ENCODE results near the gene TRIM23. TPM values are rescaled to one million over a fixed set of nuclear protein-coding genes. Genes with fewer than 3 reads are reported as not detected.

Gene TRIM23
- total RNA-seq, 1 donor = 31.5 TPM

DNA sequence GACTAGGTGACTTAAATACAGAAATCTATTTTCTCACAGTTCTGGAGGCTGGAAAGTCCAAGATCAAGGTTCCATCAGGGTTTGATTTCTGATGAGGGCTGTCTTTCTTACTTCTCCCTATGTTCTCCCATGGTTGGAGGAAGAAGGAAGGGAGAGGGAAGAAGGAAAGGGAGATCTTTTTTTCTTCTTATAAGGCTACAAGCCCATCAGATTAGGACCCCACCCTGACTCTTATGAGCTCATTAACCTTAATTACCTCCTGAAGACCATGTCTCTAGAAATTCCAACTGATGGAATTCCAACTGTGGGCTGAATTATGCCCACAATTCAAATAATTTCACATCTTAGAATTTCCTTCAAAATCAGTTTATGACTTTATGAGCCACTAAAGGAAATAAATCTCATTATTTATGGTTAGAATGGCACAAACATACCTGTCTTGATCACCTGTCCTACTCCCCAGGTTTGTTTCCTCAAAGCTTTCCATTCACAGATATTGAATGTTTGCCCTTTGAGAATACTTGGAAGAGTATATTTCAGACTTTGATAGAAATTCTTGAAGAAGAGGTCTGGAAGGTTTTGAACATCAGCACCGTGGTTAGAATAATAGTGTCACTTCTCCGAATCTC is 53.4 kb downstream of the TRIM23 start:
- no peak for DNase-seq (ENCODE audit: low read depth)
- H3K4me3 ChIP-seq (ENCODE audit: low read depth, low read length) = no peak overlapping the region
- no peak for TF ChIP-seq CTCF (IDR thresholded peaks at IDR 0.05; ENCODE audit: insufficient read depth, low read depth, low read length)

GRCh38 chr5:65566505-65566904 is 57.6 kb downstream of the TRIM23 start:
- H3K4me3 ChIP-seq (ENCODE audit: low read depth, low read length) = no peak overlapping the region
- no peak for DNase-seq (ENCODE audit: low read depth)
- TF ChIP-seq CTCF (IDR thresholded peaks at IDR 0.05; ENCODE audit: insufficient read depth, low read depth, low read length) = no peak

DNA sequence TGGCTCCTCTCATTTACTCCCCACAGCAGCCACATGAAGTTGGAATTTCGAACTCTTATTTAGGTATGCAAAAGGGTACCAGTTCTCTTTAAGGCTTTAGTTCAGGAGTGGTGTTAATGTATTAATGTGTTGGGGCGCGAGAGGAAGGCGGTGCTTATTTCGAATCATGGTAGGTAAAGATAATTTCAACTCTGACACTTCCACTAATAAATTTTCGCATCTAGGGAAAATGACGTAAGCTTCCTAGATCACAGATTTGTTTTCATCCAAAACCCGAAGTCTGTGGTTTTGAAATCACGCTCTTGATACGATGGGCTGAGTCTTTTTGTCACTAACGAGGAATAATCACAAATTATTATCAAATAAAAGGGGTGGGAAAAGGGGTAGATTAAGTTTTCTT is 60.4 kb downstream of the TRIM23 start:
- TF ChIP-seq CTCF (IDR thresholded peaks at IDR 0.05; ENCODE audit: insufficient read depth, low read depth, low read length) = no peak
- peak overlapping the region; percentile 98 for H3K4me3 ChIP-seq (ENCODE audit: low read depth, low read length)
- peak; percentile 13 for DNase-seq (ENCODE audit: low read depth)

- peak; percentile 96 for DNase-seq (ENCODE audit: low read depth)
- TF ChIP-seq CTCF (IDR thresholded peaks at IDR 0.05; ENCODE audit: insufficient read depth, low read depth, low read length) = no peak
These were observed 61.1 kb downstream of the TRIM23 start, which contains the start of the genes CENPK and PPWD1 for GRCh38 chr5:65562731-65563701. CENPK (minus strand) TSS chr5:65563168; CDS start chr5:65554907, 8,261 bp downstream. PPWD1 (plus strand) TSS chr5:65563296; CDS start chr5:65563311, 15 bp downstream.

DNA sequence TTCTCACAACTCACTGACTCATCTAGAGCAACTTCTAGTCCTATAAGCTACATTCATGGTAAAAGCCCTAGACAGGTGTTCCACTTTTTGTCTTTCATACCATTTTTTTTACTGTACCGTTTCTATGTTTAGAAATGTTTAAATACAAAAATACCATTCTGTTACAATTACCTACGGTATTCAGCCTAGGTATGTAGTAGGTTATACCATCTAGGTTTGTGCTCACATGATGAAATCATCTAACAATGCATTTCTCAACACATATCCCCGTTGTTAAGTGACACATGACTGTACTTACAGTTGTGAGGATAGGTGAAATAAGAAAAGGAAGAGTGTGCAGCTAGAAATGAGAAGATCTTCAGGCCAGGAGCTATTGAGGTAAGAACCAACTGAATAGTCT is 67.4 kb downstream of the TRIM23 start:
- TF ChIP-seq CTCF (IDR thresholded peaks at IDR 0.05; ENCODE audit: insufficient read depth, low read depth, low read length) = no peak
- DNase-seq (ENCODE audit: low read depth) = no peak
- no peak overlapping the region for H3K4me3 ChIP-seq (ENCODE audit: low read depth, low read length)

More at GRCh38 chr5:65562731-65563701, 61.1 kb downstream of the TRIM23 start, which contains the start of the genes CENPK and PPWD1:
- peak within 1 kb of the TSS; percentile 98 for H3K4me3 ChIP-seq (ENCODE audit: low read depth, low read length)

DNA sequence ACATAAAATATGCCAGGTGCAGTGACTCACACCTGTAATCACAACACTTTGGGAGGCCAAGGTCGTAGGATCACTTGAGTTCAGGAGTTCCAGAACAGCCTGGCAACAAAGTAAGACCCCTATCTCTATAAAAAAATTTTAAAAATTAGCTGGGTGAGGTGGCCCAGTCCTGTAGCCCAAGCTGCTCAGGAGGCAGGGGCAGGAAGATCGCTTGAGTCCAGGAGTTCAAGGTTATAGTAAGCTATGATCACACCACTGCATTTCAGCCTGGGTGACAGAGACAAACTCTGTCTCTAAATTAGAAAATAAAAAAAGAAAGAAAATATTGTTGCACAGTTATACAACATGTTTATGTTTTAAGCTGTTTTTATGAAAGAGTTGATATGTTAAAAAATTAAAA is 68.0 kb downstream of the TRIM23 start:
- DNase-seq (ENCODE audit: low read depth) = no peak
- H3K4me3 ChIP-seq (ENCODE audit: low read depth, low read length) = no peak overlapping the region
- TF ChIP-seq CTCF (IDR thresholded peaks at IDR 0.05; ENCODE audit: insufficient read depth, low read depth, low read length) = no peak
